Tibial nerve (tissue), 3 donors: ENCODE measurements around the gene WDR5B.

Source experiments
- CTCF ChIP-seq, 5 experiments: fragments of 200-600 bp in 3 of 5; fragments of 450-650 bp in 2 of 5; sonication (generic) in 3 of 5; IDR thresholded peaks; one replicate each; pipeline ENCODE4 v1.5.1; 2016 to 2019; ENCODE audit warnings: antibody characterized with exemption in 5 of 5, mild to moderate bottlenecking in 3 of 5, moderate library complexity in 2 of 5
- POLR2A ChIP-seq, 2 donors: fragments of 450-650 bp; IDR thresholded peaks; one replicate each; pipeline ENCODE4 v1.6.1; 2017; ENCODE audit warnings: antibody characterized with exemption in 2 of 2, mild to moderate bottlenecking in 2 of 2, moderate library complexity in 2 of 2

GRCh38 chr3:122415762-122416654, at the start of gene WDR5B:
- TF ChIP-seq POLR2A (IDR thresholded peaks at IDR 0.05) (peak; percentile 75 to 76), CTCF (IDR thresholded peaks at IDR 0.05) (peak in 1 of 5 experiments; percentile 38)
